MM.1S (cell line): ENCODE data around the gene S100A9.

Experiments used
- CTCF ChIP-seq: fragments of 300-600 bp; sonication (generic); IDR thresholded peaks from 2 replicates; pipeline ENCODE4 v1.5.1; 2016; ENCODE audit warnings: antibody characterized with exemption, low read length, mixed read lengths
- EZH2 ChIP-seq: fragments of 300-600 bp; sonication (generic); optimal IDR thresholded peaks from 2 replicates; pipeline ENCODE3; 2017; ENCODE audit warnings: low read depth, mild to moderate bottlenecking, antibody characterized with exemption, low read length, mixed read lengths
- EZH2phosphoT487 ChIP-seq: fragments of 300-600 bp; sonication (generic); IDR thresholded peaks from 2 replicates; pipeline ENCODE4 v1.6.1; 2018; ENCODE audit warnings: antibody characterized with exemption, low read length

DNA sequence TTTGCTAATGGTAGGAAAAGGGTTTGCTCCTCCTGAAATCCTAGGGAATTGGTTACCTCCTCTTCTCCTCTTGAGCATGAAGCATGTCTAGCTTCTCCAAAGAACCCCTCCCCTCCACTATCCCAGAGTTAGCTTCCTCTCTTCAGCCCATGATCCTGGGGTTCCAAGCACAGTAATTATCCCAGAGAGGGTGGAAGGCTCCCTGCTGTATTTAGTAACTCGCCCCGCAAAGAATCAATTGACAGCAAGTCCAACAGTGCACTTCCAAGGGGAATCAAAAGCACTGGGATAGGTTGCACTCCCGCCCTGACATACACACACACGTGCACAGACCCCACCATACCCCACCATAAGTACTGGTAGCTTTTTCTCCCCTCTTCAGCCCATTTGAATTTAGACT lies 30.1 kb downstream of the S100A9 start:
- TF ChIP-seq CTCF (no peak), EZH2phosphoT487 (no peak), EZH2 (no peak)
